A673 (cell line): ENCODE results near the gene MTX2.

ENCODE experiments used
- EZH2 ChIP-seq: fragments of 200-600 bp; sonication (generic); IDR thresholded peaks from 2 replicates; pipeline ENCODE4 v1.6.1; 2017; ENCODE audit warnings: borderline replicate concordance, low read depth, mild to moderate bottlenecking, mixed read lengths, antibody characterized with exemption, low read length; ENCODE audit not compliant: poor library complexity, severe bottlenecking
- TF ChIP-seq, protein P1 (sequence below): fragments of 300-800, 200-600 bp; sonication (generic); conservative IDR thresholded peaks from 2 replicates; pipeline ENCODE4 v1.5.1; 2017; ENCODE audit warnings: low read depth, mild to moderate bottlenecking, antibody characterized with exemption, low read length, moderate library complexity, mixed read lengths

GRCh38 chr2:176251928-176252327 is 17.3 kb upstream of the MTX2 start:
- TF ChIP-seq, protein P1, sequence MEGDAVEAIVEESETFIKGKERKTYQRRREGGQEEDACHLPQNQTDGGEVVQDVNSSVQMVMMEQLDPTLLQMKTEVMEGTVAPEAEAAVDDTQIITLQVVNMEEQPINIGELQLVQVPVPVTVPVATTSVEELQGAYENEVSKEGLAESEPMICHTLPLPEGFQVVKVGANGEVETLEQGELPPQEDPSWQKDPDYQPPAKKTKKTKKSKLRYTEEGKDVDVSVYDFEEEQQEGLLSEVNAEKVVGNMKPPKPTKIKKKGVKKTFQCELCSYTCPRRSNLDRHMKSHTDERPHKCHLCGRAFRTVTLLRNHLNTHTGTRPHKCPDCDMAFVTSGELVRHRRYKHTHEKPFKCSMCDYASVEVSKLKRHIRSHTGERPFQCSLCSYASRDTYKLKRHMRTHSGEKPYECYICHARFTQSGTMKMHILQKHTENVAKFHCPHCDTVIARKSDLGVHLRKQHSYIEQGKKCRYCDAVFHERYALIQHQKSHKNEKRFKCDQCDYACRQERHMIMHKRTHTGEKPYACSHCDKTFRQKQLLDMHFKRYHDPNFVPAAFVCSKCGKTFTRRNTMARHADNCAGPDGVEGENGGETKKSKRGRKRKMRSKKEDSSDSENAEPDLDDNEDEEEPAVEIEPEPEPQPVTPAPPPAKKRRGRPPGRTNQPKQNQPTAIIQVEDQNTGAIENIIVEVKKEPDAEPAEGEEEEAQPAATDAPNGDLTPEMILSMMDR: no peak
- TF ChIP-seq EZH2: no peak
